H1 (cell line): Measurements from ENCODE around the gene EIF2S3B.

ENCODE experiments used
- CTCF ChIP-seq, 3 experiments: IDR thresholded peaks; 1 replicate in 2 of 3; 2 replicates in 1 of 3; pipeline versions ENCODE4 v1.5.1 to v1.6.1; 2011; ENCODE audit warnings: low read length in 3 of 3, mild to moderate bottlenecking in 3 of 3, inconsistent platforms in 2 of 3, low read depth in 1 of 3, moderate library complexity in 1 of 3; ENCODE audit not compliant: insufficient read depth in 1 of 3; ENCODE audit errors: control extremely low read depth in 1 of 3
- POLR2A ChIP-seq, 2 experiments: IDR thresholded peaks; 1 replicate in 1 of 2; 2 replicates in 1 of 2; pipeline ENCODE4 v1.6.1; 2011; ENCODE audit warnings: low read depth in 2 of 2, low read length in 2 of 2, mild to moderate bottlenecking in 2 of 2; ENCODE audit errors: control extremely low read depth in 1 of 2
- POLR2AphosphoS5 ChIP-seq: IDR thresholded peaks from 2 replicates; pipeline ENCODE4 v1.6.1; 2011; ENCODE audit warnings: low read depth, low read length
- RFX5 ChIP-seq: IDR thresholded peaks from 2 replicates; pipeline ENCODE4 v1.6.1; 2011; ENCODE audit warnings: low read depth, low read length, improper control_type of control experiment, borderline replicate concordance
- RNF2 ChIP-seq: fragments of 200-900, 300-1000 bp; sonication (generic); IDR thresholded peaks from 2 replicates; pipeline ENCODE4 v1.7.1; 2016; ENCODE audit warnings: borderline replicate concordance, low read depth, mild to moderate bottlenecking, antibody characterized with exemption, low read length; ENCODE audit not compliant: poor library complexity, severe bottlenecking; ENCODE audit errors: missing control alignments
- TEAD4 ChIP-seq: IDR thresholded peaks from 2 replicates; pipeline ENCODE4 v1.6.1; 2012; ENCODE audit warnings: low read depth, low read length, inconsistent platforms, mixed read lengths

GRCh38 chr12:10554228-10554755, 48.6 kb downstream of the EIF2S3B start:
- TF ChIP-seq POLR2AphosphoS5 (no peak), CTCF (IDR thresholded peaks at IDR 0.05; ENCODE audit: control extremely low read depth in 1 of 3, insufficient read depth in 1 of 3, low read depth in 1 of 3, low read length in 3 of 3) (no peak), POLR2A (IDR thresholded peaks at IDR 0.05; ENCODE audit: control extremely low read depth in 1 of 2, low read depth in 2 of 2, low read length in 2 of 2) (no peak), RFX5 (no peak), TEAD4 (no peak), RNF2 (no peak)
